ENCODE data around the gene CES2. TPM values are rescaled to one million over a fixed set of nuclear protein-coding genes. Genes with fewer than 3 reads are reported as not detected.

The CES2 gene
- total and polyA plus RNA-seq, 2 donors (not counting 1 experiment from before 2014, with no cell fraction given): 23.5 to 47.8 TPM

GRCh38 chr16:66936889-66937554, 1.7 kb downstream of the CES2 start:
- DNase-seq (no peak), ATAC-seq (ENCODE audit: low read depth) (no peak)
- no peak for TF ChIP-seq EZH2 (IDR thresholded peaks at IDR 0.05; ENCODE audit: borderline replicate concordance, insufficient read depth, low read depth, low read length, poor library complexity, severe bottlenecking)
- no peak for TF ChIP-seq CTCF (IDR thresholded peaks at IDR 0.05)
- no peak overlapping the region for H3K4me2 ChIP-seq (replicated peaks; ENCODE audit: low read depth, low read length, poor library complexity, severe bottlenecking)
- H3K9me3 ChIP-seq (ENCODE audit: control extremely low read depth in 1 of 3, control insufficient read depth in 2 of 3, insufficient read depth in 1 of 3, low read length in 2 of 3): no peaks in the 10 kb centered on the region
- peaks cover 14% of the 10 kb centered on the region for H4K20me1 ChIP-seq (ENCODE audit: control insufficient read depth, insufficient read depth, low read length, poor library complexity, severe bottlenecking)
- no peak overlapping the region for H2AFZ ChIP-seq (ENCODE audit: insufficient read depth, low read depth, low read length, poor library complexity, severe bottlenecking)
- H3K4me1 ChIP-seq (ENCODE audit: control insufficient read depth in 2 of 2, insufficient read depth in 2 of 2, low read length in 2 of 2): peaks cover 24 to 33% of the 10 kb centered on the region in 2 donors
- H3K4me1 Mint-ChIP-seq: peaks cover 49% of the 10 kb centered on the region
- 93% methylated on average over 2 of the region's 4 CpGs for WGBS (ENCODE audit: insufficient coverage)
- no peak overlapping the region for H3K4me3 ChIP-seq (ENCODE audit: control extremely low read depth in 1 of 5, extremely low read depth in 1 of 5, insufficient read depth in 1 of 5, low read depth in 2 of 5, low read length in 4 of 5)
- H3K27ac Mint-ChIP-seq: peak overlapping the region; percentile 50
- ChIA-PET POLR2A (no interaction called here), CTCF (interaction anchor here (0.6 to 0.8 kb wide), 2 partner anchors 36 to 956 kb away, joined by 3 read pairs; partner anchors contain the start of gene PSKH1)
- no peak overlapping the region for H3K27ac ChIP-seq (ENCODE audit: low read length in 2 of 2)
- H3K27me3 ChIP-seq (replicated peaks in 1 of 4; ENCODE audit: control extremely low read depth in 1 of 4, control insufficient read depth in 3 of 4, insufficient read depth in 4 of 4, low read length in 3 of 4): no peaks in the 10 kb centered on the region
- H3K9ac ChIP-seq (ENCODE audit: low read length): no peak overlapping the region
- peak overlapping the region; percentile 99 for H3K4me3 Mint-ChIP-seq
- intact Hi-C loops (cut with micrococcal nuclease): no loop called here
- H3K36me3 ChIP-seq (replicated peaks in 1 of 2; ENCODE audit: control extremely low read depth in 1 of 2, control insufficient read depth in 1 of 2, extremely low read depth in 1 of 2, insufficient read depth in 2 of 2, low read length in 1 of 2): peaks cover 0 to 36% of the 10 kb centered on the region in 2 experiments
- no peaks in the 10 kb centered on the region for H3K27me3 Mint-ChIP-seq
- H3K9me3 Mint-ChIP-seq (ENCODE audit: insufficient read depth): no peaks in the 10 kb centered on the region
- peaks cover 26% of the 10 kb centered on the region for H3K79me2 ChIP-seq (ENCODE audit: control insufficient read depth, insufficient read depth, low read length)

- Histone ChIP-seq H3K9me3 (ENCODE audit: control extremely low read depth in 1 of 3, control insufficient read depth in 2 of 3, insufficient read depth in 1 of 3, low read length in 2 of 3) (no peaks in the 10 kb centered on the region), H3K4me2 (replicated peaks; ENCODE audit: low read depth, low read length, poor library complexity, severe bottlenecking) (no peak overlapping the region), H3K4me1 (ENCODE audit: control insufficient read depth in 2 of 2, insufficient read depth in 2 of 2, low read length in 2 of 2) (peaks cover 20 to 27% of the 10 kb centered on the region in 2 donors), H3K4me3 (ENCODE audit: control extremely low read depth in 1 of 5, extremely low read depth in 1 of 5, insufficient read depth in 1 of 5, low read depth in 2 of 5, low read length in 4 of 5) (no peak overlapping the region), H3K36me3 (replicated peaks in 1 of 2; ENCODE audit: control extremely low read depth in 1 of 2, control insufficient read depth in 1 of 2, extremely low read depth in 1 of 2, insufficient read depth in 2 of 2, low read length in 1 of 2) (peaks cover 0 to 40% of the 10 kb centered on the region in 2 experiments), H3K79me2 (ENCODE audit: control insufficient read depth, insufficient read depth, low read length) (peaks cover 23% of the 10 kb centered on the region), H4K20me1 (ENCODE audit: control insufficient read depth, insufficient read depth, low read length, poor library complexity, severe bottlenecking) (peaks cover 14% of the 10 kb centered on the region), H3K9ac (ENCODE audit: low read length) (no peak overlapping the region), H3K27me3 (replicated peaks in 1 of 4; ENCODE audit: control extremely low read depth in 1 of 4, control insufficient read depth in 3 of 4, insufficient read depth in 4 of 4, low read length in 3 of 4) (no peaks in the 10 kb centered on the region), H2AFZ (ENCODE audit: insufficient read depth, low read depth, low read length, poor library complexity, severe bottlenecking) (no peak overlapping the region), H3K27ac (ENCODE audit: low read length in 2 of 2) (no peak overlapping the region)
- WGBS (ENCODE audit: insufficient coverage): 100% methylated on average over 8 of the region's 10 CpGs
- Mint-ChIP-seq H3K4me1 (peaks cover 41% of the 10 kb centered on the region), H3K27ac (peak overlapping the region; percentile 41), H3K9me3 (ENCODE audit: insufficient read depth) (no peaks in the 10 kb centered on the region), H3K27me3 (no peaks in the 10 kb centered on the region), H3K4me3 (no peak overlapping the region)
- ATAC-seq (ENCODE audit: low read depth) (no peak), DNase-seq (no peak)
- intact Hi-C loops (cut with micrococcal nuclease): no loop called here
- POLR2A ChIA-PET: no interaction called here
- TF ChIP-seq CTCF (IDR thresholded peaks at IDR 0.05) (no peak), EZH2 (IDR thresholded peaks at IDR 0.05; ENCODE audit: borderline replicate concordance, insufficient read depth, low read depth, low read length, poor library complexity, severe bottlenecking) (no peak)
- CTCF ChIA-PET: no interaction called here
Observed at GRCh38 chr16:66937725-66938337, 2.5 kb downstream of the CES2 start.

Data from B cell (primary cell).